ENCODE measurements around the gene POLE3.

Gene POLE3

DNA sequence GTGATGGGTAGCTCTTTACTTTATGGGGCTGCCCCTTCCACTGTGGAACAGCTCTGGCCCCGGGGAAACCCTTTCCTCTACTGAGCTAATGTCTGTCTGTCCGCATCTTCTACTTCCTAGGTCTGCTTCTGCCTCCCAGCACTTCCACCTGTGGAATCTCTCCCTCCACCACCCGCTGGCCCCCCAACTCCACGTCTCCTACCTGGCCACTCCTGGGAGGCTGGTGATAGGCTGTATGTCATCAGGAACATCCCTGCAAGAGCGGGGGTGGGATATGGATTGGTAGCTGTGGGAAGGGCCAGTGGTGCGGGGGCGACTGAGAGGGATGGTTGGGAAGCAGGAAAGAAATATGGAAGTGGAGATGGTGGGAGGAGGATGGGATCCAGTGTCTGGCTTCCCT lies 18.6 kb downstream of the POLE3 start:
- DNase-seq (ENCODE audit: extremely low read depth, low read depth) = no peak
- TF ChIP-seq, protein P1, sequence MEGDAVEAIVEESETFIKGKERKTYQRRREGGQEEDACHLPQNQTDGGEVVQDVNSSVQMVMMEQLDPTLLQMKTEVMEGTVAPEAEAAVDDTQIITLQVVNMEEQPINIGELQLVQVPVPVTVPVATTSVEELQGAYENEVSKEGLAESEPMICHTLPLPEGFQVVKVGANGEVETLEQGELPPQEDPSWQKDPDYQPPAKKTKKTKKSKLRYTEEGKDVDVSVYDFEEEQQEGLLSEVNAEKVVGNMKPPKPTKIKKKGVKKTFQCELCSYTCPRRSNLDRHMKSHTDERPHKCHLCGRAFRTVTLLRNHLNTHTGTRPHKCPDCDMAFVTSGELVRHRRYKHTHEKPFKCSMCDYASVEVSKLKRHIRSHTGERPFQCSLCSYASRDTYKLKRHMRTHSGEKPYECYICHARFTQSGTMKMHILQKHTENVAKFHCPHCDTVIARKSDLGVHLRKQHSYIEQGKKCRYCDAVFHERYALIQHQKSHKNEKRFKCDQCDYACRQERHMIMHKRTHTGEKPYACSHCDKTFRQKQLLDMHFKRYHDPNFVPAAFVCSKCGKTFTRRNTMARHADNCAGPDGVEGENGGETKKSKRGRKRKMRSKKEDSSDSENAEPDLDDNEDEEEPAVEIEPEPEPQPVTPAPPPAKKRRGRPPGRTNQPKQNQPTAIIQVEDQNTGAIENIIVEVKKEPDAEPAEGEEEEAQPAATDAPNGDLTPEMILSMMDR (IDR thresholded peaks at IDR 0.05; ENCODE audit: low read depth, low read length) = no peak

DNA sequence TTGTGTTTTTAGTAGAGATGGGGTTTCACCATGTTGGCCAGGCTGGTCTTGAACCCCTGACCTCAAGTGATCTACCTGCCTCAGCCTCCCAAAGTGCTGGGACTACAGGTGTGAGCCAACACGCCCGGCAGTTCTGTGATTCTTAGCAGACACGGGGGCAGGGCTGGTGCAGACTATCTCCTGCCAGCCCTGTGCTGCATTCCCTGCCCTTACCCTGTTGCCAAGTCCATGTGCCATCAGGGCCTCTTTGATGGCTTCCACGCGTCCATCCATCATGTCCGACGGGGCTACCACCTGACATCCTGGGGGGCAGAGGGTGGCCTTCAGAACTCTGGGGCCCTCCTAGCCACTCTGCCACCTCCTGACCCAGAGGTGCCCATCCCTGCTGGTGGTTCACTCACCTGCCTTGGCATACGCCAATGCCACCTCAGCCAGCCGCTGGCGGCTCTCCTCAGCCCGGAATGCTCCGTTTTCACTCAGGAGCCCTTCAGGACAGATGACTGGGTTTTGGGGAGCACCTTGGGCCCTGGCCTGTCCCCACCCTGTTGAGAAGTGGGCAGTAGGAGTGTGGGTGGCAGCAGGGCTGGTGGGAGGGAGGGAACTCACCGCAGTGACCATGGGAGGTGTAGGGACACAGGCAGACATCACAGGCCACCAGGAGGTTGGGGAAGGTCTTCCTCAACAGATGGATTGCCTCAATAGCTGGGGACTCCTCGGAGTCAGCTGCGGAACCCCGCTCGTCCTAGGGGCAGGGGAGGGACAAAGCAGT lies 20.1 kb downstream of the POLE3 start:
- no peak for DNase-seq (ENCODE audit: extremely low read depth, low read depth)
- TF ChIP-seq, protein P1 (IDR thresholded peaks at IDR 0.05; ENCODE audit: low read depth, low read length) = no peak

DNA sequence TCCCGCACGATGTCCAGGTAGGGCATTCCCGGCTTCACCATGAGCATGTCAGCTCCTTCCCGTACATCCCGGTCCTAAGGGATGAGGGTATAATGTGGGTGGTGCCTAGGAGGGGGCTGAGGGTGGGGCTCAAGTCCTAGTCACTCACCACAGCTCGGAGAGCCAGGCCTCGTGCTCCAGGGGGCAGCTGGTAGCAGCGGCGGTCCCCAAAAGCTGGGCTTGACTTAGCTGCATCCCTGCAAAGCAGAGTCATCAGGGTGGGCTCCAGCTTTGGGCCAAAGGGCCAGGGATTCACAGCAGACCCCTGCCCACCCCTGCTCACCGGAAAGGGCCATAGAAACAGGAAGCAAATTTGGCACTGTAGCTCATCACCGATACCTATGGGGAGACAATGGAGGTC lies 21.0 kb downstream of the POLE3 start:
- TF ChIP-seq, protein P1 (IDR thresholded peaks at IDR 0.05; ENCODE audit: low read depth, low read length) = no peak
- DNase-seq (ENCODE audit: extremely low read depth, low read depth) = no peak

DNA sequence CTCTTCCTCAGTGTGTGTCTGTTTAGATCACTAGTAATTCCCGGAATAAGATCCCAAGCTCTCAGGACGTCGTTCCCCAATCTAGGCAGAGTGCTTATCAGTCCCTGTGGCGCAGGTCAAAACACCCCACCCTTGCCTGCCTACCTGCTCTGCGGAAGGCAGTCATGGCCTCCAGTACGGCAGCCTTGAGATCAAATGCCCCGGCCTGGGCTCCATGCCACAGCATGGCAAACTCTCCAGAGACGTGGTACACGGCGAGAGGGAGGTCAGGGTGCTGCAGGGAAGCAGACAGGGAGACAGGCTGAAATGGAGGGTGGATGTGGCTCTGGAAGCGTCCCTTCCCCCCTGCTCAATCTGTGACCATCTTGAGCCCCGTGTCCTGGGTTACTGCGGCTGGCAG lies 21.6 kb downstream of the POLE3 start:
- no peak for DNase-seq (ENCODE audit: extremely low read depth, low read depth)
- TF ChIP-seq, protein P1 (IDR thresholded peaks at IDR 0.05; ENCODE audit: low read depth, low read length) = no peak

DNA sequence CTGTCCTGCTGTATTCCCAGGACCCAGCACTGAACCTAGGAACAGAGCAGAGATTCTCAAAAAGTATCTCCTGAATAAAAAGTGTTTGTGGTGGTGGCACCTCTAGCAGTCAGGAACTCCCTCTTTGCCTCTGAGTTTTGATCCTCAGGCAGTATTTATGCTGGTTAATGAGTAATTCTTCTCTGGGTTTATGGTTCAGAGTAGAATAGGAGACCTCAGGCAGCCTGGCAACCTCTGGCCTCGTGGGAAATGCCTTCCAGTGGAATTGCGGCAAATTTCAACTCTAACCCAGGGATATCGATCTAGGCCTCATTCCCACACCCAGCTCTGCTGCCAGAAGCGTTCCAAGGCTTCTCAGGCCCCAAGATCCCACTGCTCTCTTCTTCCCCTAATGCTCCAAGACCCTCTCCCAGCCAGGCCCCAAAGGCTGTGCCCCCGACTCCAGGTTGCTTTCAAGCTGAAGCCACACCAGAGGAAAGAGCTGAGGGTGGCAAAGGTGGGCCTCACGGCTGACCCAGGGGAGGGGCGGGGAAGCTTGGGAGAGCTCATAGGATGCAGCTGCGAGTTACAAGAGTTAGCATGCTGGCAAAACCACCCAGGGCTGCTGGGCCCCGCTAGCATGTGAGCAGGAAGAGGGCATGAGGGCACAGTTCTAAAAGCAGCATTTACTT lies 22.8 kb downstream of the POLE3 start:
- DNase-seq (ENCODE audit: extremely low read depth, low read depth) = no peak
- TF ChIP-seq, protein P1 (IDR thresholded peaks at IDR 0.05; ENCODE audit: low read depth, low read length) = no peak

DNA sequence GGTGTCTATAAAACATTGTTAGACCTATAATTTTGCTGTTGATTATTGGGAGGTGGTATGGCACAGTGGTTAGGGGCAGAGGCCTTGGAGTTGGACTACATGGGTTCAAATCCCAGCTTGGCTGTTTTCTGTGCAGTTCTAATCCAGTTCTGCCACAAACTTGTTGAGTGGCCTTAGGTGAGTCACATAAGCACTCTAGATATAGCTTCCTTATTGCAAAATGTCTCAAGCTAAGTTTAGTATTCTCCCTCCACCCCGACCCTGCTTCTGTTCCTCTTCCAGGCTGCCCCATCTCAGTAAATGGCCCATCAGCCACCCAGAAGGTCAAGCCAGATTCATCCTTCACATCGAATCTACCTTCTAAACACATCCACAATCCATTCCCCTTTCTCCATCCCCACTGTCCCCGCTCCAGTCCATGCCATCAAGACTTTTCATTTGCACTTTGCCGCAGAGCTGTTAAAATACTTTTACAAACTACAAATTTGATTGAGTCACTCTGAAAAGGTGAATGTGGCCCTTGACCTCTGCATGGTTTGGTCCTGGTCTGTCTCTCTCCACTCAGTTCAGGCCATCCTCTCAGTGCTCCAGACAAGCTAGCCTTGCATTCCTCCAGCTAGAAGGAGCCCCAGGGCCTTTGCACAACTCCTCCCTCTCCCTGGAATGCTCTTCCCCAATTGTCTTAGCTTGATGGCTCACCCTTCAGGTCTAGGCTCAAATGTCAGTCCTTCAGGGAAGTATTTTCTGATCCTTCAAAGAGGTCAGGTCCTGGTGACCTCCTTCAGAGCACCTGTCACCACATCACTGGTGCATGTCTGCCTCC lies 23.7 kb downstream of the POLE3 start:
- TF ChIP-seq, protein P1 (IDR thresholded peaks at IDR 0.05; ENCODE audit: low read depth, low read length) = no peak
- DNase-seq (ENCODE audit: extremely low read depth, low read depth) = no peak
